Stimulated activated CD8-positive, alpha-beta memory T cell treated with anti-CD3 and anti-CD28 coated beads, Interleukin-4, amount 100 ng/mL, for 48 hours (primary cell): Measurements from ENCODE around the gene GGACT.
A peak's percentile ranks its signal among the peaks of the same experiment; 100 is the strongest.
"Not testable (repeated sequence)": the region's sequence is repeated elsewhere in the genome, so short reads cannot be mapped to it uniquely, and the experiment has no call there.

Experiments used
- DNase-seq: peaks from one replicate; pipeline ENCODE4 v3.0.0-alpha.2; 2020

The GGACT gene

GRCh38 chr13:100600461-100600860, 11.9 kb upstream of the GGACT start:
- DNase-seq: no peak

GRCh38 chr13:100597253-100597652, 8.7 kb upstream of the GGACT start:
- DNase-seq: no peak

DNA sequence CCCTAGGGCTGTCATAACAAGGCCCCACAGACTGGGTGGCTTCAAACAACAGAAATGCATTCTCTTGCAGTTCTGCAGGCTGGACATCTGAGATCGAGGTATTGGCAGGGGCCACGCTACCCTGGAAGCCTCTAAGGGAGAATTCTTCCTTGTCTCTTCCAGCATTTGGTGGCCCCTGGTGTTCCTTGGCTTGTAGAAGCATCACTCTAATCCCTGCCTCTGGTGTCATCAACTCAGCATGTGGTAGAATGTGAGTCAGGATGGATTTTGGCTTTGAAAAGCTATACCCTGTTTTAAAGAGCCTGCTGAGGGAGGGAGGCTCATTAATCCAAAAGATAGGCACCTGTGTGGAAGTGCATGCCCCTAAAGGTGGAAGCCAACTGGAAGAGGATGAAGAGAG, 7.9 kb upstream of the GGACT start:
- no peak for DNase-seq

DNA sequence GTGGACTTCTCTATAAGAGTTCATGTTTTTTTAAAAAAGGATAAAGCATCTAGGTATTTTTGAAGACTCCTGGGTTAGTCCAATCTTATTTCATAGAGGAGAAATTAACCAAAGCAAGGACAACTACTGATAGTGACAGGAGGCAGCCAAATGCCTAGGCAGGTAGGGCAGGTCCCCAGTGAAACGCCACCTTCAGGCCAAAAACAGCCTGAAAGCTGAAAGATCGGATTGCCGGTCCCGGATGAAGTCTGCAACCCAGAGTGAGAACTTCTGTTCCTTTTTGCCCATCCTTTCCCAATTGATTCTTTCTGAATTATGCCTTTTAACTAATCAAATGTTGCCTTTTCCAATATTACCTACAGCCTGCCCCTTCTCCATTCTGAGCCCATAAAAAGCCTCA, 6.1 kb upstream of the GGACT start:
- no peak for DNase-seq

GRCh38 chr13:100594255-100594654, 5.7 kb upstream of the GGACT start:
- no peak for DNase-seq

- DNase-seq: no peak
Observed at GRCh38 chr13:100589178-100589725, 663 bp upstream of the GGACT start.

GRCh38 chr13:100584896-100585295, 3.7 kb downstream of the GGACT start:
- DNase-seq: no peak

- DNase-seq: no peak
Observed at GRCh38 chr13:100581504-100581903, 7.1 kb downstream of the GGACT start.

DNA sequence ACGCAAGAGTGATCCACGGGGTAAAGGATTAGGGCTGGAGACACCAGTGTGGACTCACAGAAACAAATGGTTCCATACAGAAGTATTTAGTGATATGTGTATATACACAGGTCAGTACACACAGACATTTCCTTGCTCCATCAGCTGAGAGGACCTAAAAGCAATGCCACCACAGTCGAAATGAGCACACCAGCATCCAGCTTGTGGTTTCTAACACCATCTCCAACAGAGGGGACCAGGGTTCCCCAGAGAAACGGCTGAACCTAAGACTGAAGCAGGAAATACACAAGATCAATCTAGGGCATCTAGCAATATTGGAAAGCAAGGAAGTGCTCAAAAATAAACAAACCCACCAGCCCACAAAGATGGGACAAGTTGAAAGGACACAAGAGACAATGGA, 7.6 kb downstream of the GGACT start:
- DNase-seq: no peak

- DNase-seq: no peak
Observed at GRCh38 chr13:100580045-100580444, 8.5 kb downstream of the GGACT start.

- not testable (repeated sequence) for DNase-seq
Observed at GRCh38 chr13:100577239-100577638, 11.3 kb downstream of the GGACT start.

DNA sequence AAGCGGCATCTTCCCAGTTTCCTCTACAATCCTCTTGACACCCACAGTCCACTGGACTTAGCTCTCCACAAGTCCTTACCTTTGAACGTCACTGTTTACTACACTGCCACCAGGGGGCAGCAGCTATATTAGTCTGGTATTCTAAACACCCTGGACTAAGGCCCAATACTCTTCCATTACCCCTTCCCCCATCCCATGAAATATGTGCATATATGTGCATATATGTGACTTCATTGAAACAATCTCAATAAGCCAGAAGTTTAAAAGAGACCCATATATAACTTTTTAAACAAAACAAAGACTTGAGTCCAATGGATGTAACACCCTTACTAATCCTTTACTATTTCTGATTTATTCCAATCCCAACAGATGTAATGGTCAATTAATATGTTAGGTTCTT, 15.5 kb downstream of the GGACT start:
- DNase-seq: peak; percentile 86

GRCh38 chr13:100566543-100566942, 22.0 kb downstream of the GGACT start:
- DNase-seq: no peak

DNA sequence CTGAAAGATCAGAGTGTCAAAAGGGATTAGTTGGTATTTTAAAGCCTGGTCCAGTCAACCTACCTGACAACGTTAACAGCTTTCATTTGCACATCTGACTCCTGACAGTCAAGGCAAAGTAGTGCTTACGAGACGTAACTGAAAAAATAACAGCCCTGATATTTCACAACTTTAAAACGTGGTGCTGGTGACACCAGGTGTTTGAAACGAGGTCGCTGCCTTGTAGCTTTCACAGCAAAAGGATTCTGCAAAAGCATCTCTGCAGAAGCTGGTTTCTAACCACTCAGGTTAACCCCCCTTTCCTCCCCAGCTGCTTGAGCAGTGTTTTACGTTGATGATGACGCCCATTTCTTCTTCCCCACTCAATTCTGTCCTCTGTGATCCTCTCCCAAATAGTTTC, 23.3 kb downstream of the GGACT start:
- DNase-seq: no peak

DNA sequence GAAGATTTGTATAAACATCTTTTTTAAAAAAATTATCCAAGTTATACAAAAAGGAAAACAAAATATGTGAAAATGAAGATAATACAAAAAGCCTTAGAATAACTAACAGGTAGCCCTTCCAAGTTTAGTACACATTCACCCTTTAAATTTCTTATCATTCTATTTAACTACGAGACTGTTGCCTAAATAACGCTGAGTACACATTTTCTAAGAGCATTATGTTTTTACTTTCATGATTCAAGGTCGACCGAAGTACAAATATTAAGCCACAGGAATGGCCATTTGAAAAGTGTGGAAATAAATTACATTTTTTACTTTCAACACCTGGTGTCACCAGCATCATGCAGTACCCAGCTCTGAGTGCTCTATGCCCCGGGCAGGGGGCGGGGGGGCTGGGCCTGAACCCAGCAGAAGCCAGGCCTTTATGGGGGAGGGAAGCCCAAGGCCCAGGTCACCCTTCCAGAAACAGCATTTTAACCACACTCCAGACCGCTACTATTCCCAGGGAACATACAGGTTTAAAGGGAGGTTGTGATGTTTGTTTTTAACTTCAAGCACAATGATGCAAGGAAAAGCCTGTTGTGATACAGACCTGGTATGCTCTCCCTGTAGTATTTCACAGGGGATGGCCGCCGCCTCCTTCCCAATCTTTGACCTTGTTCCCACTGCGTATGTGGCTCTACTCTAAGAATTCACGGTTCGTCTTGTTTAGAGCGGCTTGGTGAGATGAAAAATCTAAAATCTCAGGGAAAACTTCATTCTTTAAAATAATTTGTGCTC, 24.0 kb downstream of the GGACT start:
- DNase-seq: no peak

GRCh38 chr13:100563779-100564178, 24.8 kb downstream of the GGACT start:
- DNase-seq: no peak

- no peak for DNase-seq
Observed at GRCh38 chr13:100561599-100562204, 26.9 kb downstream of the GGACT start.

- no peak for DNase-seq
Observed at GRCh38 chr13:100561158-100561499, 27.5 kb downstream of the GGACT start.

GRCh38 chr13:100560498-100561157, 28.0 kb downstream of the GGACT start:
- DNase-seq: no peak

- DNase-seq: no peak
Observed at GRCh38 chr13:100559886-100560285, 28.7 kb downstream of the GGACT start.

- DNase-seq: no peak
Observed at GRCh38 chr13:100552755-100553154, 35.8 kb downstream of the GGACT start.

DNA sequence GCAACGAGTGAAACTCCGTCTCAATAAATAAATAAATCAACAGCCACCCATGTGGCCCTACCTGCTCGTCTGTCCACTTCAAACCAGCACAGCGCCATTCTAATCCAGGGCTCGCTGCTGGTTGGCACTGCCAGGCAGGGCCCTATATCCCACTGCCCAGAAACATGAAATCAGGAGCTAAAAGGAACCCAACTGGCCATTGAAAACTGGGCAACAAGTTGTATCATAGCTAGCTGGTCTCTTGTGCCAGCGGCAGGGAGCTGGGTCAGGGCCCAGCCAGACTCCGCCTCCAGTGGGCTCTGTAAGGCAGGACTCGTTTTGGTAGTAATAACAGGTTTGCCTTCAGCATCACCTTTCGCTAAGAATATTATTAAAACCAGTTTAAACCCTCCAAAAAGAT, 39.3 kb downstream of the GGACT start:
- no peak for DNase-seq

- DNase-seq: no peak
Observed at GRCh38 chr13:100547791-100548201, 40.8 kb downstream of the GGACT start.
